CMK (cell line): ENCODE measurements around the gene DNAAF6.

Source experiments
- DNase-seq: peaks from one replicate; pipeline ENCODE4 v3.0.0-alpha.2; 2010; ENCODE audit warnings: low read depth

DNAAF6 gene

GRCh38 chrX:107293056-107293455 is 86.6 kb downstream of the DNAAF6 start:
- no peak for DNase-seq
